ENCODE results near the gene PER2. TPM values are rescaled to one million over a fixed set of nuclear protein-coding genes. Genes with fewer than 3 reads are reported as not detected.
A peak's percentile ranks its signal among the peaks of the same experiment; 100 is the strongest.

PER2 gene
- total RNA-seq, 4 donors from 2014 or later, result 5.3 to 36.4 (median 15.4) TPM

GRCh38 chr2:238263204-238264071 is 25.0 kb downstream of the PER2 start:
- peak; percentile 79 for DNase-seq (ENCODE audit: low spot score)
- peak in 1 of 3 donors; percentile 51 for TF ChIP-seq CTCF (IDR thresholded peaks at IDR 0.05)
- peak; percentile 80 for ATAC-seq (ENCODE audit: low FRiP score)

DNA sequence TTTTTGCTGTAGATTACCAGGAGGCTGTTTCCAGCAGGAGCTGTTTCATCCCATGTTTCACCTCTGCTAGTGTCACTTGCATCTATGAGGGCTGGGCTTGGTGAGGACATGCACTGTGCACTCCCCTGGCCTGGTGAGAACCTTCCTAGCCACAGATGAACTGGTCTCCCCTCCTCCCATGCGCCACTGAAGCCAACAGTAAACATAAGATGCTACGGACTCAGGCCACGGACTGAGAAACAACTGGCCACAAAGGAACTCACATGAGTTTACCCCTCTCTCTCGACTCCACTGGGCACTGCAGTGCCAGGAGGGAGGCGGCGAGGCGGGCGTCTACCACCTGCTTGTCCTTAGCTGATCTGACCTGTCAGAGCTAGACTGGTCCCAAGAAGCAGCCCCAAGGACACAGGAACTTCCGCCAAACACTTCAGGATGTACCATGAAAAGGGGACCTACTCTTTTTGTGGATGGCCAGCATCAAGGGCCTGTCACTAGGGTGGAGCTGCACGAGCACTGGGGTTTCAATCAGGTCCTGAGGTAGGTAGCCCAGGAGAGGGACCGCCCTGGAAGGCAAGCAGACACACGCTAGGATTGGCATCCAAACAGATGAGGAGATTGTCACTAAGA is 25.8 kb downstream of the PER2 start:
- no peak for TF ChIP-seq CTCF (IDR thresholded peaks at IDR 0.05)
- no peak for DNase-seq (ENCODE audit: low spot score)
- ATAC-seq (ENCODE audit: low FRiP score), result no peak

DNA sequence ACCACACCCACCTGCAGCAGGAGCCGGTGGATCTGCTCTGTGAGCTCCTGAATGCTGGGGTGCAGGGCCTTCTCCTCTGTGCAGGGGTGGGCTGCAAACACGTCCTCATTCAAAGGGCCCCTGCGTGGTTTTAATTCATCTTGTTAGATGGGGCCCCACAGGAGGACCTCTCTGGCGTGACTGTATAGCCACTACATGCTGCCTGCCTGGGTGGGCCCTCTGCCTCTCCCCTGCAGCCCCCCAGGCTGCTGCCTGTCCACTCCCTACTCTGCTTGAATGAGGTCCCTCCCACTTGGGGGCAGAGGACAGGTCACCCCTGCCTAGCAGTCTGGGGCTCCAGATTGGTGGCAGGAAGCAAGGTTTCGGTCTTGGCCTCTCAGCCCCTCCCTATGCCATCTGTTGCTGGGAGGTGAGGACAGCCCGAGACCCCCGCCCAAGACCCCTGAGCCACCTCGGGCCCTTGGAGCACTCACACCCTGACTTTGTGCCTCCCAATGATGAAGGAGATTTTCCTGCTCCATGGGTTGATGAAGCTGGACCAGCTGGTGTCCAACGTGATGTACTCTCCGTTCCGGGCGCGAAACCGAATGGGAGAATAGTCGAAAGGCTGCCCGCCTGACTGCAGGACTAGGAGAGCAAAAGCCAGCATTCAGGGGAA is 26.6 kb downstream of the PER2 start:
- DNase-seq (ENCODE audit: low spot score) (no peak), ATAC-seq (ENCODE audit: low FRiP score) (no peak)
- no peak for TF ChIP-seq CTCF (IDR thresholded peaks at IDR 0.05)

- no peak for TF ChIP-seq CTCF (IDR thresholded peaks at IDR 0.05)
- DNase-seq (ENCODE audit: low spot score), result no peak
- ATAC-seq (ENCODE audit: low FRiP score), result no peak
Measured at GRCh38 chr2:238260883-238261282, 27.5 kb downstream of the PER2 start.

GRCh38 chr2:238259061-238260020 is 29.1 kb downstream of the PER2 start:
- DNase-seq (ENCODE audit: low spot score) (no peak), ATAC-seq (ENCODE audit: low FRiP score) (no peak)
- no peak for TF ChIP-seq CTCF (IDR thresholded peaks at IDR 0.05)
